HepG2 (cell line): Measurements from ENCODE around the gene COL27A1. TPM values are rescaled to one million over a fixed set of nuclear protein-coding genes. Genes with fewer than 3 reads are reported as not detected.
A peak's percentile ranks its signal among the peaks of the same experiment; 100 is the strongest.

ENCODE experiments used
- ATF7 ChIP-seq, 2 experiments: fragments of 450-650 bp in 1 of 2; sonication (generic) in 1 of 2; formaldehyde crosslinking in 1 of 2; IDR thresholded peaks; 2 replicates each; pipeline versions ENCODE4 v1.4.0 to v1.6.1; 2016 to 2020; ENCODE audit warnings: antibody characterized with exemption in 1 of 2, mild to moderate bottlenecking in 1 of 2, missing genetic modification reagents in 1 of 2
- FOXK1 ChIP-seq: sonication (generic); formaldehyde crosslinking; IDR thresholded peaks from 2 replicates; pipeline ENCODE4 v1.4.0; 2020; ENCODE audit warnings: low read depth, missing genetic modification reagents, borderline replicate concordance
- KDM2A ChIP-seq: sonication (generic); formaldehyde crosslinking; IDR thresholded peaks from 2 replicates; pipeline ENCODE4 v1.4.0; 2020; ENCODE audit warnings: low read depth, missing genetic modification reagents, borderline replicate concordance
- MIER2 ChIP-seq: IDR thresholded peaks from 2 replicates; pipeline ENCODE4 v1.6.1; 2016; ENCODE audit warnings: missing biosample characterization, missing genetic modification reagents
- NR1H2 ChIP-seq: sonication (generic); formaldehyde crosslinking; IDR thresholded peaks from 2 replicates; pipeline ENCODE4 v1.8.1; 2022; ENCODE audit warnings: low read depth, missing genetic modification reagents, borderline replicate concordance
- ZKSCAN8 ChIP-seq: IDR thresholded peaks from 2 replicates; pipeline ENCODE4 v1.6.1; 2016; ENCODE audit warnings: borderline replicate concordance, missing genetic modification reagents, missing compliant biosample characterization
- ZMYM3 ChIP-seq: sonication (generic); formaldehyde crosslinking; IDR thresholded peaks from 2 replicates; pipeline ENCODE4 v1.5.1; 2020; ENCODE audit warnings: mild to moderate bottlenecking, missing genetic modification reagents
- ZNF205 ChIP-seq: IDR thresholded peaks from 2 replicates; pipeline ENCODE4 v1.6.1; 2018; ENCODE audit warnings: missing biosample characterization, missing genetic modification reagents
- ZNF224 ChIP-seq: sonication (generic); formaldehyde crosslinking; IDR thresholded peaks from 2 replicates; pipeline ENCODE4 v1.5.0; 2020; ENCODE audit warnings: mild to moderate bottlenecking, missing genetic modification reagents
- ZNF749 ChIP-seq: sonication (generic); formaldehyde crosslinking; IDR thresholded peaks from 2 replicates; pipeline ENCODE4 v1.8.0; 2022; ENCODE audit warnings: mild to moderate bottlenecking, missing genetic modification reagents, moderate library complexity, borderline replicate concordance
- polyA plus RNA-seq, 8 experiments: library from polyadenylated mRNA; depleted of rRNA in 3 of 8; stranded (reverse) in 7 of 8; unstranded in 1 of 8; fragments of >200 nt; fragmentation: Illumina TruSeq in 4 of 8; extraction: Trizol in 4 of 8; gene quantifications; 2 replicates each; pipeline versions ENCODE4 v1.2.1 to v1.2.3, GENCODE V29; 2011 to 2016; ENCODE audit warnings: low read depth in 4 of 8, missing spikeins in 1 of 8, mixed read lengths in 1 of 8; ENCODE audit not compliant: insufficient read depth in 1 of 8
- total RNA-seq, 5 experiments: library from RNA; depleted of rRNA; stranded (reverse); fragments of >200 nt; fragmentation: Illumina TruSeq; extraction: Trizol; gene quantifications; 2 replicates each; pipeline ENCODE4 v1.2.3, GENCODE V29; 2016; ENCODE audit warnings: low read depth in 1 of 5
- TF ChIP-seq, protein P1 (sequence below): sonication (generic); formaldehyde crosslinking; conservative IDR thresholded peaks from 2 replicates; pipeline ENCODE4 v1.4.0; 2020; ENCODE audit warnings: mild to moderate bottlenecking, missing genetic modification reagents, moderate library complexity
- TF ChIP-seq, protein P2 (sequence below): IDR thresholded peaks from 2 replicates; pipeline ENCODE4 v1.6.1; 2016
- TF ChIP-seq, protein P3 (sequence below): sonication (generic); formaldehyde crosslinking; IDR thresholded peaks from 2 replicates; pipeline ENCODE4 v1.5.1; 2020; ENCODE audit warnings: missing genetic modification reagents, mild to moderate bottlenecking, borderline replicate concordance
- TF ChIP-seq, protein P4 (sequence below): sonication (generic); formaldehyde crosslinking; IDR thresholded peaks from 2 replicates; pipeline ENCODE4 v1.8.1; 2022; ENCODE audit warnings: low read depth, mild to moderate bottlenecking, missing genetic modification reagents
- TF ChIP-seq, protein P5 (sequence below): sonication (generic); formaldehyde crosslinking; IDR thresholded peaks from 2 replicates; pipeline ENCODE4 v1.4.0; 2020; ENCODE audit warnings: missing genetic modification reagents

Gene COL27A1
- total and polyA plus RNA-seq, 2 of the 13 experiments (the other 11 are each of a cell fraction or from before 2014, with no cell fraction given) = 71.3 to 89.1 TPM

DNA sequence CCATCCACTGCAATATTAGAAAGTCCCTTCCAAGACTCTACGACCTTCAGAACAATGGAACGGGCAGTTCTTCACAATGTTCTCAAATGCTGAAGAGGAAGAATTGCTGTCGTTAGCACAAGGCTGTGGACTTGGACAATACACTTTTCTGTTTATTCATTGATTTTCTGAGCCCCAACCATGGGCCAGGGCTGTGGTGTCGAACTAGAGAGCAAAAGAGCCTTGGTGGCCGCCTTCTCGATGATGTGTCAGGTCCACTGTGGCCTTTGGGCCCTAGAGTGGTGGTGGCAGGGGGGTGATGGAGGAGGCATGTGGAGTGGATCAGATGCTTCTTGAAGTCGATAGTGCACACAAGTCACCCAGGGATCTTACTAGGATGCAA lies 37.7 kb upstream of the COL27A1 start (continued):
- TF ChIP-seq, protein P1, sequence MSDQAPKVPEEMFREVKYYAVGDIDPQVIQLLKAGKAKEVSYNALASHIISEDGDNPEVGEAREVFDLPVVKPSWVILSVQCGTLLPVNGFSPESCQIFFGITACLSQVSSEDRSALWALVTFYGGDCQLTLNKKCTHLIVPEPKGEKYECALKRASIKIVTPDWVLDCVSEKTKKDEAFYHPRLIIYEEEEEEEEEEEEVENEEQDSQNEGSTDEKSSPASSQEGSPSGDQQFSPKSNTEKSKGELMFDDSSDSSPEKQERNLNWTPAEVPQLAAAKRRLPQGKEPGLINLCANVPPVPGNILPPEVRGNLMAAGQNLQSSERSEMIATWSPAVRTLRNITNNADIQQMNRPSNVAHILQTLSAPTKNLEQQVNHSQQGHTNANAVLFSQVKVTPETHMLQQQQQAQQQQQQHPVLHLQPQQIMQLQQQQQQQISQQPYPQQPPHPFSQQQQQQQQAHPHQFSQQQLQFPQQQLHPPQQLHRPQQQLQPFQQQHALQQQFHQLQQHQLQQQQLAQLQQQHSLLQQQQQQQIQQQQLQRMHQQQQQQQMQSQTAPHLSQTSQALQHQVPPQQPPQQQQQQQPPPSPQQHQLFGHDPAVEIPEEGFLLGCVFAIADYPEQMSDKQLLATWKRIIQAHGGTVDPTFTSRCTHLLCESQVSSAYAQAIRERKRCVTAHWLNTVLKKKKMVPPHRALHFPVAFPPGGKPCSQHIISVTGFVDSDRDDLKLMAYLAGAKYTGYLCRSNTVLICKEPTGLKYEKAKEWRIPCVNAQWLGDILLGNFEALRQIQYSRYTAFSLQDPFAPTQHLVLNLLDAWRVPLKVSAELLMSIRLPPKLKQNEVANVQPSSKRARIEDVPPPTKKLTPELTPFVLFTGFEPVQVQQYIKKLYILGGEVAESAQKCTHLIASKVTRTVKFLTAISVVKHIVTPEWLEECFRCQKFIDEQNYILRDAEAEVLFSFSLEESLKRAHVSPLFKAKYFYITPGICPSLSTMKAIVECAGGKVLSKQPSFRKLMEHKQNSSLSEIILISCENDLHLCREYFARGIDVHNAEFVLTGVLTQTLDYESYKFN (CRISPR knock-in tag) = peak; percentile 48
- TF ChIP-seq, protein P2, sequence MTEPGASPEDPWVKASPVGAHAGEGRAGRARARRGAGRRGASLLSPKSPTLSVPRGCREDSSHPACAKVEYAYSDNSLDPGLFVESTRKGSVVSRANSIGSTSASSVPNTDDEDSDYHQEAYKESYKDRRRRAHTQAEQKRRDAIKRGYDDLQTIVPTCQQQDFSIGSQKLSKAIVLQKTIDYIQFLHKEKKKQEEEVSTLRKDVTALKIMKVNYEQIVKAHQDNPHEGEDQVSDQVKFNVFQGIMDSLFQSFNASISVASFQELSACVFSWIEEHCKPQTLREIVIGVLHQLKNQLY = peak; percentile 57; the same call in 1 of the 2 replicates
- TF ChIP-seq FOXK1 (CRISPR knock-in tag) (peak; percentile 30; the same call in 1 of the 2 replicates), ZMYM3 (CRISPR knock-in tag) (peak; percentile 59), ZNF224 (CRISPR knock-in tag) (no peak), ZNF749 (CRISPR knock-in tag) (no peak), ATF7 (IDR thresholded peaks at IDR 0.05) (no peak), ATF7 (CRISPR knock-in tag; IDR thresholded peaks at IDR 0.05) (no peak), NR1H2 (no peak), ZKSCAN8 (CRISPR knock-in tag) (no peak), ZNF205 (CRISPR knock-in tag) (no peak), KDM2A (CRISPR knock-in tag) (peak; percentile 4; the same call in 1 of the 2 replicates), MIER2 (0 out of 2 replicates have a peak, but pooled peaks have one; percentile 53)
- TF ChIP-seq, protein P3, sequence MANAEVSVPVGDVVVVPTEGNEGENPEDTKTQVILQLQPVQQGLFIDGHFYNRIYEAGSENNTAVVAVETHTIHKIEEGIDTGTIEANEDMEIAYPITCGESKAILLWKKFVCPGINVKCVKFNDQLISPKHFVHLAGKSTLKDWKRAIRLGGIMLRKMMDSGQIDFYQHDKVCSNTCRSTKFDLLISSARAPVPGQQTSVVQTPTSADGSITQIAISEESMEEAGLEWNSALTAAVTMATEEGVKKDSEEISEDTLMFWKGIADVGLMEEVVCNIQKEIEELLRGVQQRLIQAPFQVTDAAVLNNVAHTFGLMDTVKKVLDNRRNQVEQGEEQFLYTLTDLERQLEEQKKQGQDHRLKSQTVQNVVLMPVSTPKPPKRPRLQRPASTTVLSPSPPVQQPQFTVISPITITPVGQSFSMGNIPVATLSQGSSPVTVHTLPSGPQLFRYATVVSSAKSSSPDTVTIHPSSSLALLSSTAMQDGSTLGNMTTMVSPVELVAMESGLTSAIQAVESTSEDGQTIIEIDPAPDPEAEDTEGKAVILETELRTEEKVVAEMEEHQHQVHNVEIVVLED = no peak
- TF ChIP-seq, protein P4, sequence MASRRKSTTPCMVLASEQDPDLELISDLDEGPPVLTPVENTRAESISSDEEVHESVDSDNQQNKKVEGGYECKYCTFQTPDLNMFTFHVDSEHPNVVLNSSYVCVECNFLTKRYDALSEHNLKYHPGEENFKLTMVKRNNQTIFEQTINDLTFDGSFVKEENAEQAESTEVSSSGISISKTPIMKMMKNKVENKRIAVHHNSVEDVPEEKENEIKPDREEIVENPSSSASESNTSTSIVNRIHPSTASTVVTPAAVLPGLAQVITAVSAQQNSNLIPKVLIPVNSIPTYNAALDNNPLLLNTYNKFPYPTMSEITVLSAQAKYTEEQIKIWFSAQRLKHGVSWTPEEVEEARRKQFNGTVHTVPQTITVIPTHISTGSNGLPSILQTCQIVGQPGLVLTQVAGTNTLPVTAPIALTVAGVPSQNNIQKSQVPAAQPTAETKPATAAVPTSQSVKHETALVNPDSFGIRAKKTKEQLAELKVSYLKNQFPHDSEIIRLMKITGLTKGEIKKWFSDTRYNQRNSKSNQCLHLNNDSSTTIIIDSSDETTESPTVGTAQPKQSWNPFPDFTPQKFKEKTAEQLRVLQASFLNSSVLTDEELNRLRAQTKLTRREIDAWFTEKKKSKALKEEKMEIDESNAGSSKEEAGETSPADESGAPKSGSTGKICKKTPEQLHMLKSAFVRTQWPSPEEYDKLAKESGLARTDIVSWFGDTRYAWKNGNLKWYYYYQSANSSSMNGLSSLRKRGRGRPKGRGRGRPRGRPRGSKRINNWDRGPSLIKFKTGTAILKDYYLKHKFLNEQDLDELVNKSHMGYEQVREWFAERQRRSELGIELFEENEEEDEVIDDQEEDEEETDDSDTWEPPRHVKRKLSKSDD = 0 out of 2 replicates have a peak, but pooled peaks have one; percentile 7
- TF ChIP-seq, protein P5, sequence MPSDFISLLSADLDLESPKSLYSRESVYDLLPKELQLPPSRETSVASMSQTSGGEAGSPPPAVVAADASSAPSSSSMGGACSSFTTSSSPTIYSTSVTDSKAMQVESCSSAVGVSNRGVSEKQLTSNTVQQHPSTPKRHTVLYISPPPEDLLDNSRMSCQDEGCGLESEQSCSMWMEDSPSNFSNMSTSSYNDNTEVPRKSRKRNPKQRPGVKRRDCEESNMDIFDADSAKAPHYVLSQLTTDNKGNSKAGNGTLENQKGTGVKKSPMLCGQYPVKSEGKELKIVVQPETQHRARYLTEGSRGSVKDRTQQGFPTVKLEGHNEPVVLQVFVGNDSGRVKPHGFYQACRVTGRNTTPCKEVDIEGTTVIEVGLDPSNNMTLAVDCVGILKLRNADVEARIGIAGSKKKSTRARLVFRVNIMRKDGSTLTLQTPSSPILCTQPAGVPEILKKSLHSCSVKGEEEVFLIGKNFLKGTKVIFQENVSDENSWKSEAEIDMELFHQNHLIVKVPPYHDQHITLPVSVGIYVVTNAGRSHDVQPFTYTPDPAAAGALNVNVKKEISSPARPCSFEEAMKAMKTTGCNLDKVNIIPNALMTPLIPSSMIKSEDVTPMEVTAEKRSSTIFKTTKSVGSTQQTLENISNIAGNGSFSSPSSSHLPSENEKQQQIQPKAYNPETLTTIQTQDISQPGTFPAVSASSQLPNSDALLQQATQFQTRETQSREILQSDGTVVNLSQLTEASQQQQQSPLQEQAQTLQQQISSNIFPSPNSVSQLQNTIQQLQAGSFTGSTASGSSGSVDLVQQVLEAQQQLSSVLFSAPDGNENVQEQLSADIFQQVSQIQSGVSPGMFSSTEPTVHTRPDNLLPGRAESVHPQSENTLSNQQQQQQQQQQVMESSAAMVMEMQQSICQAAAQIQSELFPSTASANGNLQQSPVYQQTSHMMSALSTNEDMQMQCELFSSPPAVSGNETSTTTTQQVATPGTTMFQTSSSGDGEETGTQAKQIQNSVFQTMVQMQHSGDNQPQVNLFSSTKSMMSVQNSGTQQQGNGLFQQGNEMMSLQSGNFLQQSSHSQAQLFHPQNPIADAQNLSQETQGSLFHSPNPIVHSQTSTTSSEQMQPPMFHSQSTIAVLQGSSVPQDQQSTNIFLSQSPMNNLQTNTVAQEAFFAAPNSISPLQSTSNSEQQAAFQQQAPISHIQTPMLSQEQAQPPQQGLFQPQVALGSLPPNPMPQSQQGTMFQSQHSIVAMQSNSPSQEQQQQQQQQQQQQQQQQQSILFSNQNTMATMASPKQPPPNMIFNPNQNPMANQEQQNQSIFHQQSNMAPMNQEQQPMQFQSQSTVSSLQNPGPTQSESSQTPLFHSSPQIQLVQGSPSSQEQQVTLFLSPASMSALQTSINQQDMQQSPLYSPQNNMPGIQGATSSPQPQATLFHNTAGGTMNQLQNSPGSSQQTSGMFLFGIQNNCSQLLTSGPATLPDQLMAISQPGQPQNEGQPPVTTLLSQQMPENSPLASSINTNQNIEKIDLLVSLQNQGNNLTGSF (CRISPR knock-in tag) = no peak
